GM10847 (cell line): Measurements from ENCODE around the gene C5AR1.

Experiments
- POLR2A ChIP-seq: IDR thresholded peaks from 2 replicates; pipeline ENCODE4 v1.6.1; 2011; ENCODE audit not compliant: insufficient read length; ENCODE audit errors: extremely low read depth

Gene C5AR1

GRCh38 chr19:47275791-47276461 lies 33.7 kb upstream of the C5AR1 start:
- TF ChIP-seq POLR2A, result no peak

- TF ChIP-seq POLR2A, result no peak
Measured at GRCh38 chr19:47280183-47280797, 29.4 kb upstream of the C5AR1 start.

- no peak for TF ChIP-seq POLR2A
Measured at GRCh38 chr19:47283405-47284059, 26.1 kb upstream of the C5AR1 start.

GRCh38 chr19:47284324-47284899 lies 25.2 kb upstream of the C5AR1 start:
- no peak for TF ChIP-seq POLR2A

GRCh38 chr19:47296036-47296435 lies 13.6 kb upstream of the C5AR1 start:
- no peak for TF ChIP-seq POLR2A

- TF ChIP-seq POLR2A, result no peak
Measured at GRCh38 chr19:47302249-47302648, 7.4 kb upstream of the C5AR1 start.

- no peak for TF ChIP-seq POLR2A
Measured at GRCh38 chr19:47303966-47304365, 5.7 kb upstream of the C5AR1 start.

- no peak for TF ChIP-seq POLR2A
Measured at GRCh38 chr19:47305309-47305751, 4.3 kb upstream of the C5AR1 start.

- TF ChIP-seq POLR2A, result no peak
Measured at GRCh38 chr19:47306303-47306702, 3.4 kb upstream of the C5AR1 start.

GRCh38 chr19:47309038-47309437 lies 623 bp upstream of the C5AR1 start:
- no peak for TF ChIP-seq POLR2A

GRCh38 chr19:47310323-47310722 lies 662 bp downstream of the C5AR1 start:
- no peak for TF ChIP-seq POLR2A

GRCh38 chr19:47310819-47311218 lies 1.2 kb downstream of the C5AR1 start:
- no peak for TF ChIP-seq POLR2A

GRCh38 chr19:47312366-47313006 lies 2.8 kb downstream of the C5AR1 start:
- no peak for TF ChIP-seq POLR2A

- no peak for TF ChIP-seq POLR2A
Measured at GRCh38 chr19:47313754-47314295, 4.2 kb downstream of the C5AR1 start.

- no peak for TF ChIP-seq POLR2A
Measured at GRCh38 chr19:47315125-47315821, 5.6 kb downstream of the C5AR1 start.
